Effector CD4-positive, alpha-beta T cell (primary cell): Measurements from ENCODE around the gene PGAP6.
"Not testable (repeated sequence)": the region's sequence is repeated elsewhere in the genome, so short reads cannot be mapped to it uniquely, and the experiment has no call there.

Experiments used
- DNase-seq: peaks from one replicate; pipeline ENCODE4 v3.0.0-alpha.2; 2020

Gene PGAP6

DNA sequence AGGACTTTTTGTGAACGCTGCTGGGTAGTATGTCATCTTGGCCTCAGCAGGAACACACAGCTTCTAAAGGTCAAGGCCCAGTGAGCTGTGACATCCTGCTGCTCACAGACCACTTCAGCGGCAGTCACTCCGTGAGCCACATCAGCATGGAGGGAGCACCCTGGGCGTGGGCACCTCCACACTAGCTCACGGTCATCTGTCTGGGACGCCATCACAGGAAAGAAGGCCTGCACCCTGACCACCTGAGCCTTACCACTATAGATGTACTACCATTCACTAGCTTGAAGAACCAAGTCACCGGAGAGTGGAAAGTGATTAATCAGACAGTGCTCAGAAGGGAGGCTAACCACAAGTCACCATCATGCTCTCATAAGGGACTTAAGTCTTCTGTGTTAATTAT, 32.6 kb downstream of the PGAP6 start:
- DNase-seq: no peak

DNA sequence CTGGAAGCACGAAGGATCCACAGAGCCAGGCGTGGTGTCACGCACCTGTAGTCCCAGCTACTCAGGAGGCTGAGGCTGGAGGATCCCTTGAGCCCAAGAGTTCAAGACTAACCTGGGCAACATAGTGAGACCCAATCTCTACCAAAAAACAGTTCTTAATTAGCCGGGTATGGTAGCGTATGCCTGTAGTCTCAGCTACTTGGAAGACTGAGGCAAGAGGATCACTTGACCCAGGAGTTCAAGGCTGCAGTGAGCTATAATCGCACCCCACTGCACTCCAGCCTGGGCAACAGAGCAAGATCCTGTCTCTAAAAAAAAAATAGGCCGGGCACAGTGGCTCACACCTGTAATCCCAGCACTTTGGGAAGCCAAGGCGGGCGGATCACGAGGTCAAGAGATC, 33.3 kb downstream of the PGAP6 start:
- not testable (repeated sequence) for DNase-seq

DNA sequence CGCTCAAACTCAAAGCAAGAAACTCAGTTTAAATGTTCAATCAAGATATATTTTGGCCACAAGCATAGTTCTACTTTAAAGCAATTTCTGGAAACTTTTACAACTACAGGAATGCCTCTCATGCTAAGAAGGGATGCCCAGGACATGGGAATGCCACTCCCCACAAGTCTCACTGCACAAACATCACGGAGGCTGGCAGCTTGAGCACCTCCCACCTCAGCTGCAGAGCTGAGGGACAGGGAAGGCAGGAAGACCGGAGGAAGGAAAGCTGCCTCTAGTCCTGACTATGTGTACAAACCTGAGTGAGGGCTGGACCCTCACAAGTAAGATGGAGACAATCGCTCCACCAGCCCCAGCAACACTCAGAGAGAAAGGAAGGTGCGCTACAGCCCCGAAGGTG, 34.6 kb downstream of the PGAP6 start:
- no peak for DNase-seq

DNA sequence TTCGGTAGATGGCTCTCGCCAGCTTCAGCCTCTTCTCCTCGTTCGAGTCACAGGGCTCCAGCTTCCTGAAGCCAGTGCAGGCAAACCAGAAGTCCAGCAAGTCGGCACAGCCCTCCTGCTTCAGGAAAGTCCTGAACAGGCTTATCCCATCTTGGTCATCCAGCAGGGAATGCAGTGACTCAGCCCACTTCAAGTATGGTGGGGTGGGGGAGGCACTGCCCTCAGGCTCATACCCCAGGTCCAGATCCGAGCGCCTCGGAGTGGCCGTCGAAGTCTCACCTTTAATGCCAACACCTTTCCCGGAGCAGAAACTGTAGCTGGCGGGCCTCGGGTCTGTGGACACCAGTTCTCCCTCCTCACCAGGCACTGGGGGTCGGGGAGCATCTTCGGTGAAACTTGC, 35.2 kb downstream of the PGAP6 start:
- DNase-seq: no peak

DNA sequence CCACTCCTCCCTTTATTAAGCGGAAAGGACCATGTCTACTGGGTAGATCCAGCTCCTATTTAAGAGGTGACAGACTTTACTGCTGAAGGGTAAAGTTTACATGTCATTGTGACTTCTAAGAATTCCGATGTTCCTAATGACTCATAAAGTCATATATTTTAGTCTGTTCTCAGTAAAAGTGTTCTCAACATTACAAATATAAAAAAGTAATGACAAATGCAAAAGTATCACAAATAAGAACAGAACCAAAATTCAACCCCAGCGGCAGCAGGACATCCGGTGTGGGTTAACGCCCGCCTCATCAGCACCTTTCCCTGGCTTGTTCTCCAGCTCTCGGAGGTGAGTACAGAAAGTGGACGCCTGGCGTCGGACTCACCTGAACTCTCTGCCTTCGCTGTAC, 36.0 kb downstream of the PGAP6 start:
- no peak for DNase-seq

DNA sequence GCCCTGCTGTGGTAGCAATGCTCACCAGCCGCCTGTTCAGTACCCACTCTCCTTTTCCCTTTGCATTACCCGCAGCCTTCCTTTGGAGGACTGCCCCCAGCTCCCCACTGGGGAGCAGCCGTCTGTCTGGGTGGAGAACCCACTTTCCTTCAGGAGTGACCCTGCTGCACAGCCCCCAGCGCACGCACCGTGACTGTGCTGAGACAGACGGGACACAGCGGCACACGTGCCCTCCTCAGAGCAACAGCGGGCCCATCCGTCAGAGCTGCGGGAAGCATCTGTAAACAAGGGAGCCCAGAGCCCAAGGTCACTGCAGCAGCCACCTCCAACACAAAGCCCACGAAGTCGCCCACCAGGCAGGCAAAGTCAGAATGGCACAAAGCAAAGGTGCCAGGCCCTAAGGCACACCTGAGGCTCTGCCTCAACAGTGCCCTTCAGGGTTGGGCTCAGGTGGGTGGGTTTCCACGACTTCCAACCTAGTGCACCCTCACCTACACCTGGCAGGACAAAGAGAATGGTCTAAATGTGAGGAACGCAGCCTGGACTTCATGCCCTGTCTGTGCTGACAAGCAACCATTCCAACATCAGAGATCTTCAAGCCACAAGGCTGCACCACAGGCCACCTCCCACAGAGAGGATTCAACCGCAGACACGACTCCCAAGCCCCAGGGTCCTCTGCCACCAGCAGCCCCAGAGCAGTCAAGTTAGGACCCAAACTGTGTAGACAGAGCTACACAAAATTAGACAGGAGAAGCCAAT, 39.1 kb downstream of the PGAP6 start:
- no peak for DNase-seq

DNA sequence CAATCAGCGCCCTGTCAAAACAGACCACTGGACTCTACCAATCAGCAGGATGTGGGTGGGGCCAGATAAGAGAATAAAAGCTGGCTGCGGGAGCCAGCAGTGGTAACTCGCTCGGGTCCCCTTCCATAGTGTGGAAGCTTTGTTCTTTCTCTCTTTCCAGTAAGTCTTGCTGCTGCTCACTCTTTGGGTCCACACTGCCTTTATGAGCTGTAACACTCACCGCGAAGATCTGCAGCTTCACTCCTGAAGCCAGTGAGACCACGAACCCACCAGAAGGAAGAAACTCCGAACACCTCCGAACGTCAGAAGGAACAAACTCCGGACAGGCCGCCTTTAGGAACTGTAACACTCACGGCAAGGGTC, 39.8 kb downstream of the PGAP6 start:
- DNase-seq: not testable (repeated sequence)

DNA sequence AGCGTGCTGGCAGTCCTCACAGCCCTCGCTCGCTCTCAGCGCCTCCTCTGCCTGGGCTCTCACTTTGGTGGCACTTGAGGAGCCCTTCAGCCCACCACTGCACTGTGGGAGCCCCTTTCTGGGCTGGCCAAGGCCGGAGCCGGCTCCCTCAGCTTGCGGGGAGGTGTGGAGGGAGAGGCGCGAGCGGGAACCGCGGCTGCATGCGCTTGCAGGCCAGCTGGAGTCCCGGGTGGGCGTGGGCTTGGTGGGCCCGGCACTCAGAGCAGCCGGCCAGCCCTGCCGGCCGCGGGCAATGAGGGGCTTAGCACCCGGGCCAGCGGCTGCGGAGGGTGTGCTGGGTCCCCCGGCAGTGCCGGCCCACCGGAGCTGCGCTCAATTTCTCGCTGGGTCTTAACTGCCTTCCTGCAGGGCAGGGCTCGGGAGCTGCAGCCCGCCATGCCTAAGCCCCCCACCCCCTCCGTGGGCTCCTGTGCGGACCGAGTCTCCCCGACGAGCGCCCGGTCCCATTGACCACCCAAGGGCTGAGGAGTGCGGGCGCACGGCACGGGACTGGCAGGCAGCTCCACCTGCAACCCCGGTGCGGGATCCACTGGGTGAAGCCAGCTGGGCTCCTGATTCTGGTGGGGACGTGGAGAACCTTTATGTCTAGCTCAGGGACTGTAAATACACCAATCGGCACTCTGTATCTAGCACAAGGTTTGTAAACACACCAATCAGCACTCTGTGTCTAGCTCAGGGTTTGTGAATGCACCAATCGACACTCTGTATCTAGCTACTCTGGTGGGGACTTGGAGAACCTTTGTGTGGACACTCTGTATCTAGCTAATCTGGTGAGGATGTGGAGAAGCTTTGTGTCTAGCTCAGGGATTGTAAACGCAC, 40.4 kb downstream of the PGAP6 start:
- not testable (repeated sequence) for DNase-seq

DNA sequence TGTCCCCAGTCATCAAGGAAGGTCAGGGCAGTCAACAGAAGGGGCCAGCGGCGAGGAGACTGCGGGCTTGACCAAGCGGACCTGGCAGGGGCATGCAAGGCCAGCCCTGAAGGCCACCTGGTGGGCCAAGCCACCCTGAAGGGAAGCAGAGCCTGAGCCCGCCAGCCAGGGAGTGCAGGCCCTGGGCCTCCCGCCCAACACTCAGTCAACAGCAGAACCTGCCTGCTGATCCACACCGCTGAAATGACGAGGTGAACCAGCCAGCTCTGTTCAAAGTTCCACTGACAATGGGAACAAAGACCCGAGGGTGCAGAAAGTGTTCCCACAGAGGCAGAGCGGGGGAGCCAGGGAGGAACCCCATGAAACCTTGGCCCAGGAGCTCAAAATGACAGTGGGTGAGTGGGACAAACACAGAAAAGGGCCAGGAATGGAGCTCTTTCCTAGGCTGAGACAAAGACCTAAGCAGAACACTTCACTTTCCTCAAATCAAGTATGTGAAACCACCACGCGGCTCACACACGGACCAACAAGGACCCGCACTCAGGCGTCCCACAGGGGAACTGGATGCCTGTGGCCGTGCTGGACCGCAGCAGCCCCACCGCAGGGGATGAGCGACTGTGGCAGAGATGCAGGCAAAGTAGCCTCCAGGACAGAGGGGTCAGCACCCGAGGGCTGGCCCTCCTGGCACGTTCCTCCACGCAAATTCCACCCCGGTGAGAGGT, 41.2 kb downstream of the PGAP6 start:
- DNase-seq: no peak

DNA sequence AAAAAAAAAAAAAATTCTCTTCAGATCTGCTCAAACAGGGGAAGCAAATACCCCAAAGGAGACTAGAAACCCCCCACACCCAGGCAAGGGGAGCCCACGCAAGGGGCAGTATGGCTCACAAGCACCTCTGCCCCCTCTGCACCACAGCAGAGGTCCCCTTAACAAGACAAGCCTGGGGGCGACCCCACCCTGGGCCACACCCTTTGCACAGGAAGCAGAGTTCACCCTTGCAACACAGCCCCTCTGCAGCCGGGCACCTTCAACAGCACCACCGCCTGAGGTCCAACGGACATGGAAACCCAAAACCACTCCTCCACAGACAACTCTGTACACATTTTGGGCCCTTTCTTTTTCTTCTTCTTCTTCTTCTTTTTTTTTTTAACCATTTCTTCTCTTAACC, 42.1 kb downstream of the PGAP6 start:
- DNase-seq: no peak

DNA sequence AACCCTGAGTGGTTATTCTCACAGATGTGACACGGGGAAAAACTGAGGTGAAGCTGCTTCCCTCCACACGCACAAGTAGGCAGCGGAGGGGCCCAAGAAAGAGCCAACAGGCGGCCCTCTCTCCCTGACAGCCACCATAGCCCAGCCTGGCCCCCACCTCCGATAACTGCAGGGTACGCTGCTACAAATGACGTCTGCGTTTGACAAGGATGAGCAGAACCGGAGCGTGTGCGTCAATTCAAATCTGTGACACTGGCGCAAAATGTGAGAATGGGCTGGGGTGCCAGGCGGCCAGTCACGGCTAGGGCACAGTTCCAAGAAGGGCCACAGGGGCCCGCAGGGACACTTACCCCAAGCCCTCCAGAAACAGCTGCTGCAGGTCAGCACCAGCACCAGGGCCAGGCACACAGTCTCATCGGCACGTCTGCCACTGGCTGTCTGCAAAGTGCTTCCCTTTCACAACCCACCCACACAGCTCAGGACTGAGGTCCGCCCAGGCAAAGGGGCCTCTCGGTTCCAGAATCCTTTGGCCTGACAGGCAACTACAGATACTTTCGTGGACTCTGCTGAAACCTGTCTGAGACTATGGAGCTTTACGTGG, 43.7 kb downstream of the PGAP6 start:
- DNase-seq: no peak

DNA sequence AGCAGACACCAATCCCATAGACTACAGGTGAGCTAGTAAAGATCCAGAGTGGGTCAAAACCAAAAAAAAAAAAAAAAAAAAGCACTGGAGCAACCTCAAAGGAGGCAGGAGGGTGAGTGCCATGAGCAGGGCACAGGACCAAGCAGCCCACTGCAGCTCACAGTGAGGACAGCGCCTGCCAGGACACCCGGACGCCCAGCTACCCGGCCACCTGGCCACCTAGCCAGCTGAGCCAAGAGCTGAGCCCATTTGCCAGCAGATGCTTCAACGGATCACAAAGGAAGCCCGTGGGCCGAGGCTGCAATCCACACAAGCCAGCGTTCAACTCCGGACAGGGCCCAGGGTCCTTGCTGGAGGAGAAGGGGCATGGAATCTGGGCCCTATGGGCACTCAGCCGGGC, 44.3 kb downstream of the PGAP6 start:
- no peak for DNase-seq

DNA sequence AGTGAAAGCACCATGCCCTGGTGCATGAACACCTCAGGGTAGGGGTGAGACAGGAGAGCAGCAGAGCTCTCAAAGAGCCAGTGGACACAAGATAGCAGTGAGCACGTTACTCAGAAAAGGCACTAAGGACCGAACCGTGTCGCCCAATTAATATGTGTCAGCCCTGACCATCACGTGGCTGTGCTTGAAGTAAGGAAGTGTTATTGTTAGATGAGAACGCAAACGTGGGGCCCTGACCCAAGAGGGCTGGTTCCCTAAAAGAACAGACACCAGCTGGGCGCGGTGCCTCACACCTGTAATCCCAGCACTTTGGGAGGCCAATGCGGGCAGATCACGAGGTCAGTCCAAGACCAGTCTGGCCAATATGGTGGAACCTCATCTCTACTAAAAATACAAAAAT, 45.5 kb downstream of the PGAP6 start:
- DNase-seq: no peak

DNA sequence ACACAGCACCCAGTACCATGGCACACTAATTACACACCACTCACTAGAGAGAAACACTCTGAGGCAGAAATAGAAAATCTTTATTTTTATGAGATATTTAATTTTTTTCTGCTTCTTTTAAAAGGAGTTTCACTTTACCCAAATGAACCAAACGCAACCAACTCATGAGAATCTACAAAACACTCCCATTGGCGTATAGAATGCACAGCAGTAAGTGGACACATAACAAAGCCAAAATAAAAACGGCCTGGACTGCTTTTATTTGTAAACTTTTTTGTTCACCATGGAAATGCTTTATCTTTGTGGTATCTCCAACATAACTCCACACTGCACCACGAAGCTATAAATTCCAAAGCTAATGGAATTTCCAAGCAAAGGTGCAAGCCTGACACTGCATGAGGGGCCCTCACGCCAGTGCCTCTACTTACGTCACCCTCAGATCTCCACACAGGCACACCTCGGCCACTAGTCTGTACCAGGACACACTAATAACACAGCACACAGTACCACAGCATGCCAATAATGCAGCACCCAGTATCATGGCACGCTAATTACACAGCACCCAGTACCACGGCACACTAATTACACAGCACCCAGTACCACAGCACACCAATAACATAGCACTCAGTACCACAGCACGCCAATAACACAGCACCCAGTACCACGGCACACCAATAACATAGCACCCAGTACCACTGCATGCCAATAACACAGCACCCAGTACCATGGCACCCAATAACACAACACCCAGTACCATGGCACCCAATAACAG, 46.7 kb downstream of the PGAP6 start:
- DNase-seq: not testable (repeated sequence)

DNA sequence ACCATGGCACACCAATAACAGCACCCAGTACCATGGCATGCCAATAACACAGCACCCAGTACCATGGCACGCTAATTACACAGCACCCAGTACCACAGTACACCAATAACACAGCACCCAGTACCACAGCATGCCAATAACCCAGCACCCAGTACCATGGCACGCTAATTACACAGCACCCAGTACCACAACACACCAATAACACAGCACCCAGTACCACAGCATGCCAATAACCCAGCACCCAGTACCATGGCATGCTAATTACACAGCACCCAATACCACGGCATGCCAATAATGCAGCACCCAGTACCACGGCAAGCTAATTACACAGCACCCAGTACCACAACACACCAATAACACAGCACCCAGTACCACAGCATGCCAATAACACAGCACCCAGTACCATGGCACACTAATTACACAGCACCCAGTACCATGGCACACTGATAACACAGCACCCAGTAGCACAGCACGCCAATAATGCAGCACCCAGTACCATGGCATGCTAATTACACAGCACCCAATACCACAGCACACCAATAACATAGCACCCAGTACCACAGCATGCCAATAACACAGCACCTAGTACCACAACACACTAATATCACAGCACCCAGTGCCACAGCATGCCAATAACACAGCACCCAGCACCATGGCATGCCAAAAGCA, 47.5 kb downstream of the PGAP6 start:
- DNase-seq: not testable (repeated sequence)

DNA sequence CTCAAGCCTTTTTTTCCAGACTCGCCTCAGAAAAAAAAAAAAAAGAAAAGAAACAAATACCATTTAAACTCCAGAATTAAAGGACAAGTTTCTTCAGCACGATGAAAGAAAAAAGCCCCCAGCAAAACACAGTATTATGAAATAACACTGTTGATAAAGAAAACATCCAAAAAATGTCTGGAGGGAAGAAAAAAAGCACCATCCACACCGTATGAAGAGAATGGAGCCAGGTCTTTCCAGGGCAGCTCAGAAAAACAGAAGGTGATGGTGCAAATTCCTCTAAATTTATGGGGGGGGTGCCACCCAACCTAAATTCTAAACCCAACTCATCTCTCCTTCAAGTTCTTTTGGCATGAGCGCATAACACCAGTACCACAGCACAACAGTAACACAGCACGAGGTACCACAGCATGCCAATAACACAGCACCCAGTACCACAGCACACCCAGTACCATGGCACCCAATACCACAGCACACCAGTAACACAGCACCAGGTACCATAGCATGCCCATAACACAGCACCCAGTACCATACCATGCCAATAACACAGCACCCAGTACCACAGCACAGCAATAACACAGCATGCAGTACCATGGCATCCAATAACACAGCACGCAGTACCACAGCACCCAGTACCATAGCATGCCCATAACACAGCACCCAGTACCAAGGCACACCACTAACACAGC, 48.2 kb downstream of the PGAP6 start:
- DNase-seq: no peak

DNA sequence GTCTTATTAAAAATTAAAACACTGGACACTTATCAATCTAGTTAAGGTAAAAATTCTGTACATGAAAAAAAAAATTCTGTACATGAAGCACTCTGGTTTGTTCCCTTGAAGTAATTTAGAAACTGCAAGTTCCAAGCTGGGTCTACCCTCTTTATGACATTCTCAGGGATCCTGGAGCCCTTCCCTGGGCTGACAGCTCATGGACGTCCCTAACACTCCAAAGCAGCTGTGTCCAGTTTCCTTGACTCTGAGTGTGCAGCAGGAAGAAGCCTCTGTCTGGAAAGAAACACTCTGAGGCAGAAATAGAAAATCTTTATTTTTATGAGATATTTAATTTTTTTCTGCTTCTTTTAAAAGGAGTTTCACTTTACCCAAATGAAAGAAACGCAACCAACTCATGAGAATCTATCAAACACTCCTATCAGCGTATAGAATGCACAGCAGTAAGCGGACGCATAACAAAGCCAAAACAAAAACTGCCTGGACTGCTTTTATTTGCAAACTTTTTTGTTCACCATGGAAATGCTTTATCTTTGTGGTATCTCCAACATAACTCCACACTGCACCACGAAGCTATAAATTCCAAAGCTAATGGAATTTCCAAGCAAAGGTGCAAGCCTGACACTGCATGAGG, 50.5 kb downstream of the PGAP6 start:
- DNase-seq: not testable (repeated sequence)

DNA sequence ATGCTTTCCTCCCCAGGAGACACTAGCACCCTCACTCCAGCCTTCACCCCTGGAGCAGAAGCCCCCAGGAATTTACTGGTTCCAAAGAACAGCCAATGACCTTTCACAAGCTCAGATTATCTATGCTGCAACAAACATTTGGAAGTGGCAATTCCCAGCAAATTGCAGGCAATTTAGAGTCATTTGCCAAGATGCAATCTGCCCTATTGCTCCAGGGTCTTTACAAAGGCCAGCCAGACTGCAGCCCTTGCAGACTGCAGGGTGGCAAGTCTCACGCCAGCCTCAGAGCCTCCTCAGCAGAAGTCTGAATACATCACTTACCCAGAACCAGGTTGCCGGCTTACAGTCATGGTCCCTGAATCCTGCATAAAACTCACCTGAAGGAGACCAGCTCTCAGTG, 51.0 kb downstream of the PGAP6 start:
- DNase-seq: no peak

DNA sequence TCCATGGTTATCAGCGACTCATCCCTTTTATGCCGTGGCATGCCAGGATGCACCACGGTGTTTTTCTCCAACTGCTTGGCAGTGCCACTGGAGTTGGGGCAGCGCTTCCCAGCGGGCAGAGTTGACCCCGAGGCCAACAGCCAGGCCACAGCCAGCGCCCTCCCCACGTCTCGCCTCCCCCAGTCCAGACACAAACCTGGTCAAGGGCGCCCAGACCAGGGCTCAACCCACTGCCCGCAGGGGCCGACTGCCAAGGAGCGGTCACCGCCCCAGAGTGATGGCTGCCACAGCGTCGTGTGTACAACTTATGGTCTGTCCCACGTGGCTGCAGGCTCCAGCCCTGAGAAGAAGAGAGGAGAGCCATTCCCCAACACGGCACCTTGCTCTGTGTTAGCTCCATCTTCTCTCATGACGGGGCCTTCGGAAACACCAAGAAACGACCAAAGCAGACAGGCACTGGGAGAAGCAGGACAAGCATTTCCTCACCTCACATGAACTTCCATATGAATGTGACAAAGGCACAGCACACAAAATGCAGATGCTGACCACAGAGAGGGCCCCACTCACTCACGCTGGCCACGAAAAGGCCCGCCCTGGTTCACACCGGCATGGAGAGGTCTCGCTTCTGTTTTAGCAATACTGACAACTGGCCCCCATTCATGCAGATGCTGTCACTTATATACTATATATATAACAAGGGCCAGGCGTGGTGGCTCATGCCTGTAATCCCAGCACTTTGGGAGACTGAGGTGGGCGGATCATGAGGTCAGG, 56.2 kb downstream of the PGAP6 start:
- DNase-seq: no peak
